Vagina (tissue), 2 donors: ENCODE data around the gene SLC51B.

Experiments used
- CTCF ChIP-seq, 3 experiments: fragments of 450-650 bp in 2 of 3; fragments of 200-600 bp in 1 of 3; sonication (generic) in 1 of 3; IDR thresholded peaks; one replicate each; pipeline ENCODE4 v1.5.1; 2017 to 2019; ENCODE audit warnings: antibody characterized with exemption in 3 of 3, mild to moderate bottlenecking in 2 of 3, moderate library complexity in 2 of 3
- POLR2A ChIP-seq, 2 donors: fragments of 450-650 bp; IDR thresholded peaks; one replicate each; pipeline ENCODE4 v1.6.1; 2017; ENCODE audit warnings: antibody characterized with exemption in 2 of 2, mild to moderate bottlenecking in 2 of 2, moderate library complexity in 2 of 2

- no peak for TF ChIP-seq CTCF (IDR thresholded peaks at IDR 0.05)
- no peak for TF ChIP-seq POLR2A (IDR thresholded peaks at IDR 0.05)
These were observed 17.5 kb downstream of the SLC51B start for GRCh38 chr15:65062726-65063125.
